ENCODE measurements around the gene PBX3.

DNA sequence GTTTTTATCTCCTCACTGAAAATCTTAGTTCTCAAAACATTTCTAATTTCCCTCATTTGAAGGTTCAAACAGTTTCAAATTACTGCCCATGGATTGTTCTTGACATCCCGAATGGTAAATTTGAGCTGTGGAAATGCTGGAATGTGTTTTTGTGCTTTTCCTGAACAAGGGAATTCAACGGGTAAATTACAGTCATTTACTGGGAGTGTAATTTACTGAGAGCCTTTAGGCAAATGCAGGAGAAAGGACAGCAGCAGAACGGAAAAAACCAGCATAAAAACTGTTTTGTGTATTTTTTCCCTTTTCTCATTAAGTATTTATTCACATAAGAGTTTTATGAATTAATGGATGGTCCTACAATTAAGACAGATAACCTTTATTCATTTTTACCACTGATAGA is 139.2 kb downstream of the PBX3 start:
- no peak for TF ChIP-seq CTCF (IDR thresholded peaks at IDR 0.05)
- no peak for TF ChIP-seq POLR2A (IDR thresholded peaks at IDR 0.05)
